GM12864 (cell line): Measurements from ENCODE around the gene TPI1.
"Not testable (repeated sequence)": the region's sequence is repeated elsewhere in the genome, so short reads cannot be mapped to it uniquely, and the experiment has no call there.

Experiments
- DNase-seq: peaks from one replicate; pipeline ENCODE4 v3.0.0-alpha.2; 2011; ENCODE audit warnings: low read depth
- H3K4me3 ChIP-seq: 2 replicates; pipeline ENCODE4 v1.5.1; 2011; ENCODE audit warnings: mild to moderate bottlenecking, low read depth, low read length, control low read depth
- TF ChIP-seq, protein P1 (sequence below): IDR thresholded peaks from 2 replicates; pipeline ENCODE4 v1.5.1; 2011; ENCODE audit warnings: low read depth, mild to moderate bottlenecking, moderate library complexity, low read length, control low read depth, inconsistent platforms; ENCODE audit errors: missing control alignments

Gene TPI1

DNA sequence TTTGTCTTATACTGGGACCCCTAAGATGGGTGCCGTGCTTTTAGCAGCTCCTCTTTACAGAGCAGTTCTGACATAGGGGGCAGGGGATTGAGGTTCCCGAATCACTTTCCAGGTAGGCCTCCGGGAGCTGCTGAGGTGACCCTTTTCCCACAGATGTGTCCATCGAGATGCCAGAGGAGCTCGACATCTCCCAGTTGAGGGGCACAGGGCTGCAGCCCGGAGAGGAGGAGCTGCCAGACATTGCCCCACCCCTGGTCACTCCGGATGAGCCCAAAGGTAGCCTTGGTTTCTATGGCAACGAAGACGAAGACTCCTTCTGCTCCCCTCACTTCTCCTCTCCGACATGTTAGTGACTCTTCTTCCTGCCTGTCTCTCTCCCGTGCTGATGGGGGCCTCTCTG is 4.3 kb upstream of the TPI1 start:
- H3K4me3 ChIP-seq: no peak overlapping the region
- no peak for DNase-seq
- TF ChIP-seq, protein P1, sequence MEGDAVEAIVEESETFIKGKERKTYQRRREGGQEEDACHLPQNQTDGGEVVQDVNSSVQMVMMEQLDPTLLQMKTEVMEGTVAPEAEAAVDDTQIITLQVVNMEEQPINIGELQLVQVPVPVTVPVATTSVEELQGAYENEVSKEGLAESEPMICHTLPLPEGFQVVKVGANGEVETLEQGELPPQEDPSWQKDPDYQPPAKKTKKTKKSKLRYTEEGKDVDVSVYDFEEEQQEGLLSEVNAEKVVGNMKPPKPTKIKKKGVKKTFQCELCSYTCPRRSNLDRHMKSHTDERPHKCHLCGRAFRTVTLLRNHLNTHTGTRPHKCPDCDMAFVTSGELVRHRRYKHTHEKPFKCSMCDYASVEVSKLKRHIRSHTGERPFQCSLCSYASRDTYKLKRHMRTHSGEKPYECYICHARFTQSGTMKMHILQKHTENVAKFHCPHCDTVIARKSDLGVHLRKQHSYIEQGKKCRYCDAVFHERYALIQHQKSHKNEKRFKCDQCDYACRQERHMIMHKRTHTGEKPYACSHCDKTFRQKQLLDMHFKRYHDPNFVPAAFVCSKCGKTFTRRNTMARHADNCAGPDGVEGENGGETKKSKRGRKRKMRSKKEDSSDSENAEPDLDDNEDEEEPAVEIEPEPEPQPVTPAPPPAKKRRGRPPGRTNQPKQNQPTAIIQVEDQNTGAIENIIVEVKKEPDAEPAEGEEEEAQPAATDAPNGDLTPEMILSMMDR: no peak

DNA sequence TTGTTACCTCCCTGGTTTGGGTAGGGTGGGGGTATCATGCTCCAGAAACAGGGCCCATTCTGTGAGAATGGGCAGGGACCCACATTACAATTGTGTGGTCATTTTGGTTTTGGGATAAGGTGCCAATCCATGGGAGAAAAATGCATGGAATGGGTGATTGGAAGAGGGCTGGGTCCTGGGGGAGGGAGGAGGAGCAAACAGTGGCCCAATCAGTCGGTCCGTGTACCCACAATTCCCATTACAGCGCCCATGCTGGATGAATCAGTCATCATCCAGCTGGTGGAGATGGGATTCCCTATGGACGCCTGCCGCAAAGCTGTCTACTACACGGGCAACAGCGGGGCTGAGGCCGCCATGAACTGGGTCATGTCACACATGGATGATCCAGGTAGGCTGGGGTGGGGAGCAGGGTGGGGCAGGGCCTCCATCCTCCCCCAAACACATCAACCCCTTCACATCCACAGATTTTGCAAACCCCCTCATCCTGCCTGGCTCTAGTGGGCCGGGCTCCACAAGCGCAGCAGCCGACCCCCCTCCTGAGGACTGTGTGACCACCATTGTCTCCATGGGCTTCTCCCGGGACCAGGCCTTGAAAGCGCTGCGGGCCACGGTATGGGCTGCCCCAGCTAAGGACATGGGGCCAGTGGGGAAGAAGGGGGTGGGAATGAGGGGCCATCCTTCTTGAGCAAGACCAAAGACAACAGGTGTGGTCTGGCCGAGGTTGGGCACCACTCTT is 3.6 kb upstream of the TPI1 start:
- no peak for DNase-seq
- no peak overlapping the region for H3K4me3 ChIP-seq
- TF ChIP-seq, protein P1: no peak

DNA sequence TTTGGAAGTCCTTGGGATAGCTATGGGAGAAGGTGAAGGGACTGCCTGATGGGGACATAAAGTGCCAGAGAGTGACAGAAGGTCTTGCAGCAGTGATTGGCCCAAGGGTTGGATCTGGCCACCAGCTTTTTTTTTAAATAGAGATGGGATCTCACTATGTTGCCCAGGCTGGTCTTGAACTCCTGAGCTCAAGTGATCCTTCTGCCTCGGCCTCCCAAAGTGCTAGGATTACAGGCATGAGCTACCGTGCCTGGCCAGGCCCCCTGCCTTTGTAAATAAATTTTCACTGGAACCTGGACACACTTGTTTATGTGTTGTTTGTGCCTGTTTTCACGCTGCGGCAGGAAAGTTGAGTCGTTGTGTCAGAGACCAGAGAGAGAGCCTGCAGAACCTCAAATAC is 2.0 kb upstream of the TPI1 start:
- DNase-seq, H3K4me3 ChIP-seq: not testable (repeated sequence)

DNA sequence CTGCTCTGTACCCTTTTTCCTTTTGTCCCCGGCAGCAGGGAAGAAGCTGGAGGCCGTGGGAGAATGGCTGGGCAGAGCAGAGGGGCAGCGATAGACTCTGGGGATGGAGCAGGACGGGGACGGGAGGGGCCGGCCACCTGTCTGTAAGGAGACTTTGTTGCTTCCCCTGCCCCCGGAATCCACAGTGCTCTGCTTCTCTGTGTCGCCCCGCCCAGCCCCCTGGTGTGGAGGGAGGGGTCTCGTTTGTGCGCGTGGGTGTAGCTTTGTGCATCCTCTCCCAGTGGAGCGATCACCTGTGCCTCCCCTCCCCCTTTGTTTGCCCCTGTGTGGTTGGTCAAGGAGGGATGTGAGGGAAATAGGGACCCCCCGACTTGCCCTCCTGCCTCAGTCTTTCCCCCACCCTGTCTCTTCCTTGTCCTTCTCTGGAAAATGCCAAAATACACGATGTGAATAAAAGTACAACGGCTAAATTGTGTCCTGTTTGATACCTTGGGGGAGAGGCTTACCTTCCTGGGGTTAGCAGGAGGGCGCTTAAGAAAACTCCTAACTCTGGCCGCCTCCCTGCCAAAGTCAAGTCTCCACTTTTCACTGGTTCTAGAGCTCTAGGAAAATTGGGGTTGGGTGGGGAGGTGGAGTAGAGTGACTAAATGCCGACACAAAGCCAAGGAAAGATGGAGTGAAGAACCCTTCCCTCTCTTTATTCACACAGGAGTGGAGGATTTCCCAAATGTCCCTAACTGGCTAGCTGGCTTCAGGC is 990 bp upstream of the TPI1 start:
- H3K4me3 ChIP-seq: peak overlapping the region; percentile 74; the same call in 1 of the 2 replicates
- TF ChIP-seq, protein P1: no peak
- DNase-seq: no peak

DNA sequence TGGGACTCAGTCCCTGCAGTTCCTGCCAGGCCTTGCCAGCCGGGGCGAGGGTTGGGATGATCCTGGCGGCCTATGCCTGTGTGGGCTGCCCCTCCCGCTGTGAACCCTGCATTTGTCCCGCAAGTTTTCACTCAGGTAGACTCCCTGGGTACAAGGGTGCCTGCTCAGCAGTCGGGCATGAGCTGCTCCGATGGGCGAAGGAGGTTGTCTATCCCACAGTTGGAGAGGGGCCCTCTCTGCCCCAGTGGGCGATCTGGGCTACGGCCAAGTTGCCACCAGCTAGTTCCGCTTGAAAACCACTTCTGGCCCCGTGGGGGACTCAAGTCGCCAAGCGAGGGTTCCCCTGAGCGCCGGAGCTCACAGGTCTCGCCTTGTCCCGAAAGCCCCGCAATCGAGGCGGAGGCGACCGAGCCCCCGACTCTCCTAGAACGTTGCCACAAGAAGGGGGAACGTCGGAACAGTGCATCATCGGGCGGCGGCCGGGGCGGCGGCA is 365 bp upstream of the TPI1 start:
- TF ChIP-seq, protein P1: no peak
- H3K4me3 ChIP-seq: peak overlapping the region; percentile 74
- DNase-seq: no peak

DNA sequence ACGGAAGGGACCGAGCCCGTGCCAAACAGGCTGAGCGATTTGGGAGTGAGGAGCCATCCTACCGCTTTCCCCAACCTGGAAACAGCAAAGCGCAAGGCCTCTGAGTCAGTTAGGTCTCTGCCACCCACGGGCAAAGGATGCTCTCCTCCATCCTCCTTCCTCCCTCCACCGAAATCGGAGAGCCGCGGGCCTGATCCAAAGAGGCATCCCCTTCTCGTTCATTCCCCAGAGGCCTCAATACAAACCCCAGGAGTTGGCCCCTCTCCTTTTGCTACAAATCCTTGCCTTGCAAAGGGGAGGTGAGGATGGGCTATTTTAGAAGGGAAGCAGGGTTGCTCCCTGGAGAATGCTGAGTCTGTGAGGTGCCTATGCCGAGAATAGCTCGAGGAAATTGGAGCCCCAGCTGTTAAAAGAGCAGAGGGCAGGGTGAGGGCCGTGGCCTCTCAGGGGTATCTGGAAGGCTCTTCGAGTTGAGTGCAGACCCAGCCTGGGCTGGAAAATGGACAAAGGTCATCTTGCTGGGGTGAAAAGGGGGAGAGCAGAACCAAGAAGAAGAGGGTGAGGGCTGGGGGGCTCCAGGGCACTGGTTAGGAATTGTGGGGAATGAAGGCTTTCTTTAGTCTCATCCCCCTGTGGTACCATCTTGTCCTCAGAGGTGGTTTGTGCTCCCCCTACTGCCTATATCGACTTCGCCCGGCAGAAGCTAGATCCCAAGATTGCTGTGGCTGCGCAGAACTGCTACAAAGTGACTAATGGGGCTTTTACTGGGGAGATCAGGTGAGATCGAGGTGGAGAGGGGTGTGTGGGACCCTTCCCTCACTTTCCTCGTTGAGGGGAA is 1.1 kb downstream of the TPI1 start:
- TF ChIP-seq, protein P1: peak; percentile 34
- no peak for DNase-seq
- peak overlapping the region; percentile 74 for H3K4me3 ChIP-seq
